Putamen (tissue), 1 donor: ENCODE data around the gene RIF1.

Source experiments
- DNase-seq: peaks from one replicate; pipeline ENCODE4 v3.0.0-alpha.2; 2016; ENCODE audit warnings: low spot score

RIF1 gene, protein sequence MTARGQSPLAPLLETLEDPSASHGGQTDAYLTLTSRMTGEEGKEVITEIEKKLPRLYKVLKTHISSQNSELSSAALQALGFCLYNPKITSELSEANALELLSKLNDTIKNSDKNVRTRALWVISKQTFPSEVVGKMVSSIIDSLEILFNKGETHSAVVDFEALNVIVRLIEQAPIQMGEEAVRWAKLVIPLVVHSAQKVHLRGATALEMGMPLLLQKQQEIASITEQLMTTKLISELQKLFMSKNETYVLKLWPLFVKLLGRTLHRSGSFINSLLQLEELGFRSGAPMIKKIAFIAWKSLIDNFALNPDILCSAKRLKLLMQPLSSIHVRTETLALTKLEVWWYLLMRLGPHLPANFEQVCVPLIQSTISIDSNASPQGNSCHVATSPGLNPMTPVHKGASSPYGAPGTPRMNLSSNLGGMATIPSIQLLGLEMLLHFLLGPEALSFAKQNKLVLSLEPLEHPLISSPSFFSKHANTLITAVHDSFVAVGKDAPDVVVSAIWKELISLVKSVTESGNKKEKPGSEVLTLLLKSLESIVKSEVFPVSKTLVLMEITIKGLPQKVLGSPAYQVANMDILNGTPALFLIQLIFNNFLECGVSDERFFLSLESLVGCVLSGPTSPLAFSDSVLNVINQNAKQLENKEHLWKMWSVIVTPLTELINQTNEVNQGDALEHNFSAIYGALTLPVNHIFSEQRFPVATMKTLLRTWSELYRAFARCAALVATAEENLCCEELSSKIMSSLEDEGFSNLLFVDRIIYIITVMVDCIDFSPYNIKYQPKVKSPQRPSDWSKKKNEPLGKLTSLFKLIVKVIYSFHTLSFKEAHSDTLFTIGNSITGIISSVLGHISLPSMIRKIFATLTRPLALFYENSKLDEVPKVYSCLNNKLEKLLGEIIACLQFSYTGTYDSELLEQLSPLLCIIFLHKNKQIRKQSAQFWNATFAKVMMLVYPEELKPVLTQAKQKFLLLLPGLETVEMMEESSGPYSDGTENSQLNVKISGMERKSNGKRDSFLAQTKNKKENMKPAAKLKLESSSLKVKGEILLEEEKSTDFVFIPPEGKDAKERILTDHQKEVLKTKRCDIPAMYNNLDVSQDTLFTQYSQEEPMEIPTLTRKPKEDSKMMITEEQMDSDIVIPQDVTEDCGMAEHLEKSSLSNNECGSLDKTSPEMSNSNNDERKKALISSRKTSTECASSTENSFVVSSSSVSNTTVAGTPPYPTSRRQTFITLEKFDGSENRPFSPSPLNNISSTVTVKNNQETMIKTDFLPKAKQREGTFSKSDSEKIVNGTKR (N-terminal part only)

DNA sequence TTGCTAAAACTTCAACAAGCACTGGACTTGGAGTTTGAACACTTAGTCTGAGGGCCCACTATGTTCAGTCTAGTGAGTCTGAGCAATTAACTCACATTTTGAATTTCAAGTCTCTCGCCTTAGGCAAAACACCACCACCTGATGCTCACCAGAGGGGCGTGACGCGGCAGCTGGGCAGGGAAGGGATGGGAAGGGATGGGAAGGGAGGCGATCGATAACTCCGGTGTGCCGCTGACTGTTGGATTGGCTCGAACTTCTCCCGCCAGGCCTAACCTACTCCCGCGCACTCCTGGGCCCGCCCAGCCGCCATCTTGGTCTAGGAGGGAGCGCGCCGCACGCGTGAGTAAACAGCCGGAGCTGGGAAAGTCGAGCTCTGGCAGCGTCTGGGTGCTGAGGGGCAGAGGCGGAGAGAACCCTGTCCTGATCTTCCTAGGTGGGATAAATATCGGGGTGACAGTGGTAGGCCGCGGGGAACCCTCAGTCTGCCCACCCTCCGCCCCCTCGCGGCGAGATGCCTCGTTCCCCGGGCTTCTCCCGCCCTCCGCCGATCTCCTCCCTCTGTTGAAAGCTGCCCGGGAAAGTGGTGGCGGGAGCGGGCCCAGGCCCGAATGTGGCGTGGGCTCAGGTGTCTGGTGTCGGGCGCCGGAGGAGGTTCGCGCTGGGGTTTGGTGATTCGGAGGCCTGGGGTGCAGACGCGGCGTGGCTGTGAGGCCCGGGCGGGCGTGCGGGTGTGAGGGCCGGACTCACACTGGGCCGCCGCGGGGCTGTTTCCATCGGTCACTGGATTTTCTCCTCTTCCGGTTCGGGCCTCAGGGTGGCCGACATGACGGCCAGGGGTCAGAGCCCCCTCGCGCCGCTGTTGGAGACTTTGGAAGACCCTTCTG is at the start of gene RIF1:
Gene RIF1 (plus strand): TSS at position 302 of the 884 bp plus-strand sequence. CDS start 522 bp downstream, at position 824.
- DNase-seq = peak; percentile 89

DNA sequence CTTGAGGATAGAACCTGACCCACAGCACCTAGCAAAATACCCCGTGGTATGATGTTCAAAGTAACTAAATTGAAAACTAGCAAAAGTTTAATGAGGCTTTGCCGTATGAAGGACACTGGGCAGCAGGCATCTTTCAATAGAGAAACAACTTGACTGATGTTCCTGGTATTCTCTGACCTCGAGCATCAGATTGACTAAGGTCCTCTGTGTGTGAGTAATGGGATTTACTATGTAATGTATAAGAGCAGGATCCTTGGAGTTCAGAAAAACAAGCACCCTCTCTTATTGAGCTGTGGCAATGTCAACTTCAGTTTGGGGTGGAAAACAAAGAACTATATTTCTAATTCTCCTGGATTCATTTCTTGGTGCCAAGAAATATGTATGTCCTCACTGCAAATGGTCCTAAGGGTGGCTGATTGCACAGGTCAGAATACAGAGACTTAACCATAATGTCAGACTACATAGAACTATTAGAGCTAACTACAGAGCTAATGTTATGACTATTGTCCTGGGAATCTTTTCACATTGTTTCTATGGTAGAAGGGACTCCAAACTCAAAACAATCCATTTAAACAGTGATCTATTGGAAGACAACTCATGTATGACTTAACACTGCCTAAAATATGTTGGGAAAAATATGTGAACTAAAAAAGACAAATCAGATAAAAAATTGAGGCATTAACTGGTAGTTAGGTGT is 47.9 kb upstream of the RIF1 start:
- DNase-seq = no peak

- peak; percentile 69 for DNase-seq
These were observed 46.0 kb upstream of the RIF1 start for GRCh38 chr2:151363709-151364108.

- DNase-seq = no peak
These were observed 42.1 kb upstream of the RIF1 start for GRCh38 chr2:151367571-151367970.

DNA sequence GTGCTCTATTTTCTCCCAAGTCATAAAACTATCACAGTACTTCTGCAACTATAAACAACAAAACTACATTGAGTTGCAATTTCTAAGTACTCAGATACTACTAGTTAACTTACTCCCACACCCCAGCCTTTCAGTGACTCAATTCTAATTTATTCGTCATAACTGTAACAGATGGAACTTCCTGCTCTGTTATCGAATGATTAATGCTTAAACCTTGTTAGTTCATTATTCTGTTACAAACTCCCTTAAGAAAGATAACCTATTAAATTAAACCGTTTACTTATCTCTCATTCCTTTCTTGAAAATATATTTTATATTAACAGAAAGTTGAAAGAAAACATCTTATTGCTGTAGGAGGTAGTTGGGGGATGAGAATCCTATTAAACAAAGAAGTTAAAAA is 35.3 kb upstream of the RIF1 start:
- no peak for DNase-seq

DNA sequence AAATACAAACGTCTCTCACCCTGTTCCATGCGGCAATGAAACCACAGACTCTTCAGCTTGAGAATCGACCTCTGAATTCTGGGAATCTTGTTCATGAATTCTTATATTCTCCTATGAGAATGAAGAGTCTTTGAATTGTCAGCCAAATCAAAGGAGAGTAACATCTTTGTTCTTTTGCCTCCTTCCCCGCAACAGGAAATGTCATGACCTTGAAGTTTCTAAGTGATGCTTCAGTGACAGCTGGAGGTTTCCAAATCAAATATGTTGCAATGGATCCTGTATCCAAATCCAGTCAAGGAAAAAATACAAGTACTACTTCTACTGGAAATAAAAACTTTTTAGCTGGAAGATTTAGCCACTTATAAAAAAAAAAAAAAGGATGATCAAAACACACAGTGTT is 30.5 kb upstream of the RIF1 start:
- no peak for DNase-seq

- DNase-seq = no peak
These were observed 29.0 kb upstream of the RIF1 start for GRCh38 chr2:151380580-151381235.

GRCh38 chr2:151381266-151381665 is 28.4 kb upstream of the RIF1 start:
- DNase-seq = no peak

- no peak for DNase-seq
These were observed 21.7 kb upstream of the RIF1 start for GRCh38 chr2:151388011-151388410.

- no peak for DNase-seq
These were observed 18.3 kb upstream of the RIF1 start for GRCh38 chr2:151391436-151391835.

DNA sequence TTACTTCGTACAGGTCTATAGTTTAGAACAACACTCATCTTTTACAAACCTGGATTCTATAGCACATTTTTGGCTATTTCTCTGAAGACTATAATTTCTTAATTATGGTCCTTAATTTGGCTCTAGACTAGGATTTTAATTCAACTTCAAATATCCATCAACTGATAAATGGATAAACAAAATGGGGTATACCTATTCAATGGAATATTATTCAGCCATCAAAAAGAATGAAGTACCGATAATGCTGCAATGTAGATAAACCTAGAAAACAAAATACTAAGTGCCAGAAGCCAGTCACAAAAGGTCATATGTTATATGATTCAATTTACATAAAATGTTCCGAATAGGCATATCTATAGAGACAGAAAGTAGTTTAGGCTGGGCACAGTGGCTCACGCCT is 15.2 kb upstream of the RIF1 start:
- DNase-seq = no peak

DNA sequence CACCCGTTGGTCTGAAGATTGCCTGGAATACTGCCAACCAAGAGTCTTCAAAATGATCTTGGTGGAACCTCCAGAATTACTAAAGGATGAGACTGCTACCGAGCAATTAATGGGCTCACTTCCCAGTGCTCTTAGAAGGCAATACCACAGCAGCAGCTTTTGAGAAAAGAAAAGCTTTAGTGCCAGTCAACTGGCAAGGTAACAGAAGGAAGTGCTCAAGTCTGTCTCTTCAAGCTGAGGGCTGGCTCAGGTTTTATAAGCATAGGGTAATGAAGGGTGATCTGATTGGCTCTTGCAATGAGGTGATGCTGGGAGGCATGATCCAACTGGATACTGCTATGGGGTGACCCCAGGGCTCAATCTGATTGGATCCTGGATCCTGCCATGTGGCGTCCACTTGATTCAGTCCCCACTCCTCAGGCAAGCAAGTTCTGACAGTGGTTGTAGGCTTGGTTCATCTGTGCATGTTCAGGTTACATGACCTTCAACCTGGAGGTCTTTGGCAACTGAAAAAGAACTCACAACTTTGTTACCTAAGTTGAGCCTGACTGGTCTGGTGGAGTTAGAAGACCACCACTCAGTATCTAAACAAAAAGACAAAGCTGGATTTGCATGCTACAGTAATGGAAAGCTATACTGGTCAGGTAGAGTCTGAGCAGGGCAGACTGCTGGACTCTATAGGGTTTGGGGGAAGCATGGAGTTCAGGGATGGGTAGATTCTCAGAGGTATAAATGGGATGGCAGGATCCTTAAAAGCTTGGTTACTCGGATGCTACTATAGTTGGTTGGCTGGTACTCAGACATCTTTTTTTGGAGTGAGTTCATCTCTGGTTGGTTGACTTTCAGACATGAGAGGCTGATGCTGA is 14.0 kb upstream of the RIF1 start:
- no peak for DNase-seq

DNA sequence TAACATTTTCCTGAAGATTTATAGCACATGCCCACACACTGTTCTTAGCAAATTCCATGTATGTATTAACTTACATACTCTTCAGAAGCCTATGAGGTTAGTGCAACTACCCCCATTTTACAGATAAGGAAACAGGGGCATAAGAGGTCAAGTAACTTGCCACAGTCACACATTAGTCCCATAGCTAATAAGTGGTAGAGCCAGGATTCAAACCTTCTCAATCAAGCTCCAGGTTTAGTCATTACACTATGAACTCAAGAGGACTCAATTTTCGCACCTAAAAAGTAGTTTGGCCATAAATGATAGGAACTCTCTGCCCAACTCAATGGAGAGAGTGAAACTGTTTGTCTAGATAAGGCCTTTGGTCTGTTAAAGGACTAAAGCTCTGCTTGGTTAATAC is 9.7 kb upstream of the RIF1 start:
- DNase-seq = no peak

GRCh38 chr2:151401149-151401548 is 8.6 kb upstream of the RIF1 start:
- no peak for DNase-seq

GRCh38 chr2:151403914-151404313 is 5.8 kb upstream of the RIF1 start:
- no peak for DNase-seq

DNA sequence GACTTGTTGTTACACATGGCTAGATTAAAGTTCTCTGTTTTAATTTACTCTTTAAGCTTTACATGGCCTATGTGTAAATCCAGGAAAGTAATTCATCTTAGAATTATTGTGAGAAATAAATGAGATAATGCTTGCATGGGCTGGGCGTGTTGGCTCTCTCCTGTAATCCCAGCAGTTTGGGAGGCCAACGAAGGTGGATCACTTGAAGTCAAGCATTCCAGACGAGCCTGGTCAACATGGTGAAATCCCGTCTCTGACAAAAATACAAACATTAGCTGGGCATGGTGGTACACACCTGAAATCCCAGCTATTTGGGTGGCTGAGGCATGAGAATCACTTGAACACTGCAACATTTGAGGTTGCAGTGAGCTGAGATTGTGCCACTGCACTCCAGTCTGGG is 4.3 kb upstream of the RIF1 start:
- no peak for DNase-seq

DNA sequence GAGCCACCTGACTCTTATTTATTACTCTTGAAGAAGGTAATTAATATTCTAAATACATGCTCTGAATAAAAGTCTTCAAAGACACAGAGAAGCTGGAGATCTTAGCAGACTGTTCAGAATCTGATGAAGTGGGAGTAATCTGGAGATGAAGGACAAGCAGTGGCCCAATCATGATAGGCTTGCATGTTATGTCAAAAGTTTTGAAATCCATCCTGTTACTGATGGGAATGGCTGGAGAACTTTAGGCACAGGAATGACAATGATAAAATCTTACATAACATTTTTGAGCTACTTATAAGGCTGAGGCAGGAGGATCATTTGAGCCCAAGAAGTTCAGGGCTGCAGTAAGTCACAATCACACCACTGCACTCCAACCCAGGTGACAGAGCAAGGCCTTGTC is 2.4 kb upstream of the RIF1 start:
- DNase-seq = no peak

DNA sequence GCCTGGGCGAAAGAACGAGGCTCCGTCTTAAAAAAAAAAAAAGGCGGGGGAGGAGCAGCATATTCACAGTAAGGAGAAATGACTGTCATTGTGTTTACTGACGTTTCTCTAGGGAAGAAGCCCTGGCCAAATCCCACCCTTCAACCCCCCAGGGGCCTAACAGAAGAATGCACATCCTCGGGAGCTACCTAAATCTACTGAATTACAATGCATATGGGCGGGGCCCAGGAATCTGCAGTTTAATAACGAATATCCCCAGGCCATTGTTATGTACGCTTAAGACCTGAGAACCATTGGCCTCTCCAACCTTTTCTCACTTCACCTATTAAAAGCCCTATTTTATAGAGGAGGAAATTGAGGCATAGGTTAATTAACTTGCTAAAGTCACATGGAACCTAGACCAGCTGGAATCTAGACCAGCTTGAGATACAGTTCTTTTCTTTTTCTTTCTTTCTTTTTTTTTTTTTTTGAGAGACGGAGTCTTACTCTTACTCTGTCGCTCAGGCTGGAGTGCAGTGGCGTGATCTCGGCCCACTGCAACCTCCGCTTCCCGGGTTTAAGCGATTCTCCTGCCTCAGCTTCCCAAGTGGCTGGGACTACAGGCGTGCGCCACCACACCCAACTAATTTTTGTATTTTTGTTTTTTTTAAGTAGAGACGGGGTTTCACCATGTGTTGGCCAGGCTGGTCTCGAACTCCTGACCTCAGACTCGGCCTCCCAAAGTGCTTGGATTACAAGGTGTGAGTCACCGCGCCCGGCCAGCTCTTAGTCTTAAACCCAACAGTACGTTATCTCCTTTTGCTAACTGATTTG is 708 bp upstream of the RIF1 start:
- DNase-seq = no peak
